ENCODE measurements around the gene BOD1. TPM values are rescaled to one million over a fixed set of nuclear protein-coding genes. Genes with fewer than 3 reads are reported as not detected.

The BOD1 gene
- total RNA-seq, 2 donors from 2014 or later = 79.3 to 92.9 TPM

GRCh38 chr5:173653822-173654523, 37.5 kb upstream of the BOD1 start:
- H3K4me1 Mint-ChIP-seq = no peaks in the 10 kb centered on the region
- peak; percentile 68 for DNase-seq
- Histone ChIP-seq H3K9ac (ENCODE audit: extremely low read depth, low read length, poor library complexity, severe bottlenecking) (peak overlapping the region; percentile 39), H3K36me3 (ENCODE audit: control insufficient read depth, insufficient read depth, low read length) (no peaks in the 10 kb centered on the region), H3K27me3 (ENCODE audit: control insufficient read depth, insufficient read depth, low read length, poor library complexity, severe bottlenecking) (no peaks in the 10 kb centered on the region), H3K27ac (ENCODE audit: low read depth, low read length) (no peak overlapping the region), H3K4me1 (ENCODE audit: control insufficient read depth, insufficient read depth, low read length) (no peaks in the 10 kb centered on the region), H3K9me3 (ENCODE audit: control insufficient read depth, low read length) (peaks cover 48% of the 10 kb centered on the region), H3K4me3 (ENCODE audit: low read length) (peak overlapping the region; percentile 70)
- H3K27me3 Mint-ChIP-seq (ENCODE audit: insufficient read depth) = no peaks in the 10 kb centered on the region
- TF ChIP-seq, protein P1, sequence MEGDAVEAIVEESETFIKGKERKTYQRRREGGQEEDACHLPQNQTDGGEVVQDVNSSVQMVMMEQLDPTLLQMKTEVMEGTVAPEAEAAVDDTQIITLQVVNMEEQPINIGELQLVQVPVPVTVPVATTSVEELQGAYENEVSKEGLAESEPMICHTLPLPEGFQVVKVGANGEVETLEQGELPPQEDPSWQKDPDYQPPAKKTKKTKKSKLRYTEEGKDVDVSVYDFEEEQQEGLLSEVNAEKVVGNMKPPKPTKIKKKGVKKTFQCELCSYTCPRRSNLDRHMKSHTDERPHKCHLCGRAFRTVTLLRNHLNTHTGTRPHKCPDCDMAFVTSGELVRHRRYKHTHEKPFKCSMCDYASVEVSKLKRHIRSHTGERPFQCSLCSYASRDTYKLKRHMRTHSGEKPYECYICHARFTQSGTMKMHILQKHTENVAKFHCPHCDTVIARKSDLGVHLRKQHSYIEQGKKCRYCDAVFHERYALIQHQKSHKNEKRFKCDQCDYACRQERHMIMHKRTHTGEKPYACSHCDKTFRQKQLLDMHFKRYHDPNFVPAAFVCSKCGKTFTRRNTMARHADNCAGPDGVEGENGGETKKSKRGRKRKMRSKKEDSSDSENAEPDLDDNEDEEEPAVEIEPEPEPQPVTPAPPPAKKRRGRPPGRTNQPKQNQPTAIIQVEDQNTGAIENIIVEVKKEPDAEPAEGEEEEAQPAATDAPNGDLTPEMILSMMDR (conservative IDR thresholded peaks at IDR 0.05) = no peak
- H3K27ac Mint-ChIP-seq = no peak overlapping the region
- no peak overlapping the region for H3K4me3 Mint-ChIP-seq
- H3K9me3 Mint-ChIP-seq = peaks cover 43% of the 10 kb centered on the region
- H3K36me3 Mint-ChIP-seq (ENCODE audit: low read depth) = peaks cover 3% of the 10 kb centered on the region
- 85 to 90% methylated on average over 10 of the region's 10 CpGs for WGBS, 2 experiments (ENCODE audit: insufficient coverage in 1 of 2, insufficient read length in 1 of 2)

GRCh38 chr5:173648308-173648866, 31.9 kb upstream of the BOD1 start:
- peak; percentile 22 for DNase-seq
- Mint-ChIP-seq H3K4me1 (no peaks in the 10 kb centered on the region), H3K4me3 (no peak overlapping the region), H3K9me3 (peaks cover 25% of the 10 kb centered on the region), H3K27ac (no peak overlapping the region), H3K27me3 (ENCODE audit: insufficient read depth) (peaks cover 7% of the 10 kb centered on the region), H3K36me3 (ENCODE audit: low read depth) (peaks cover 3% of the 10 kb centered on the region)
- Histone ChIP-seq H3K36me3 (ENCODE audit: control insufficient read depth, insufficient read depth, low read length) (no peaks in the 10 kb centered on the region), H3K4me1 (ENCODE audit: control insufficient read depth, insufficient read depth, low read length) (no peaks in the 10 kb centered on the region), H3K9ac (ENCODE audit: extremely low read depth, low read length, poor library complexity, severe bottlenecking) (no peak overlapping the region), H3K27me3 (ENCODE audit: control insufficient read depth, insufficient read depth, low read length, poor library complexity, severe bottlenecking) (no peaks in the 10 kb centered on the region), H3K4me3 (ENCODE audit: low read length) (no peak overlapping the region), H3K9me3 (ENCODE audit: control insufficient read depth, low read length) (peaks cover 32% of the 10 kb centered on the region), H3K27ac (ENCODE audit: low read depth, low read length) (no peak overlapping the region)
- WGBS, 2 experiments (ENCODE audit: insufficient coverage in 1 of 2, insufficient read length in 1 of 2) = 96 to 100% methylated on average over 3 to 7 of the region's 7 CpGs
- TF ChIP-seq, protein P1 (conservative IDR thresholded peaks at IDR 0.05) = no peak

GRCh38 chr5:173646692-173647091, 30.2 kb upstream of the BOD1 start:
- Histone ChIP-seq H3K27ac (ENCODE audit: low read depth, low read length) (no peak overlapping the region), H3K27me3 (ENCODE audit: control insufficient read depth, insufficient read depth, low read length, poor library complexity, severe bottlenecking) (no peaks in the 10 kb centered on the region), H3K36me3 (ENCODE audit: control insufficient read depth, insufficient read depth, low read length) (no peaks in the 10 kb centered on the region), H3K4me3 (ENCODE audit: low read length) (no peak overlapping the region), H3K4me1 (ENCODE audit: control insufficient read depth, insufficient read depth, low read length) (no peaks in the 10 kb centered on the region), H3K9me3 (ENCODE audit: control insufficient read depth, low read length) (peaks cover 16% of the 10 kb centered on the region), H3K9ac (ENCODE audit: extremely low read depth, low read length, poor library complexity, severe bottlenecking) (no peak overlapping the region)
- Mint-ChIP-seq H3K4me3 (no peak overlapping the region), H3K27me3 (ENCODE audit: insufficient read depth) (peaks cover 7% of the 10 kb centered on the region), H3K27ac (no peak overlapping the region), H3K9me3 (peaks cover 9% of the 10 kb centered on the region), H3K36me3 (ENCODE audit: low read depth) (no peaks in the 10 kb centered on the region), H3K4me1 (peaks cover 5% of the 10 kb centered on the region)
- peak; percentile 35 for DNase-seq
- TF ChIP-seq, protein P1 (conservative IDR thresholded peaks at IDR 0.05) = no peak
- WGBS, 2 experiments (ENCODE audit: insufficient coverage in 1 of 2, insufficient read length in 1 of 2) = 90 to 99% methylated on average over 3 to 5 of the region's 5 CpGs

Measured in endodermal cell (in vitro differentiated cells).